Neural cell (in vitro differentiated cells): Measurements from ENCODE around the gene SUFU. TPM values are rescaled to one million over a fixed set of nuclear protein-coding genes. Genes with fewer than 3 reads are reported as not detected.
"Not testable (repeated sequence)": the region's sequence is repeated elsewhere in the genome, so short reads cannot be mapped to it uniquely, and the experiment has no call there.

ENCODE experiments used
- H2AFZ ChIP-seq: fragments of 200-600, 300-800 bp; sonication (generic), shearing (Covaris generic); 2 replicates; pipeline ENCODE4 v1.6.0; 2014; ENCODE audit warnings: low read depth, mild to moderate bottlenecking, antibody characterized with exemption, low read length, moderate library complexity
- H3F3A ChIP-seq: fragments of 200-600 bp; shearing (Covaris generic); 2 replicates; pipeline ENCODE4 v1.6.1; 2016; ENCODE audit warnings: mild to moderate bottlenecking, moderate library complexity, mixed read lengths, antibody characterized with exemption, low read length; ENCODE audit not compliant: insufficient read depth, poor library complexity, severe bottlenecking
- H3K27ac ChIP-seq: fragments of 200-600, 300-800 bp; sonication (generic), shearing (Covaris generic); 2 replicates; pipeline ENCODE4 v1.5.1; 2014; ENCODE audit warnings: mild to moderate bottlenecking, low read length, moderate library complexity
- H3K27me3 ChIP-seq: fragments of 300-800, 200-600 bp; sonication (generic), shearing (Covaris generic); 2 replicates; pipeline ENCODE4 v1.6.0; 2014; ENCODE audit warnings: mild to moderate bottlenecking, low read depth, low read length, moderate library complexity; ENCODE audit not compliant: insufficient read depth
- H3K36me3 ChIP-seq: fragments of 300-800, 200-600 bp; sonication (generic), shearing (Covaris generic); 2 replicates; pipeline ENCODE4 v1.5.1; 2014; ENCODE audit warnings: mild to moderate bottlenecking, antibody characterized with exemption, low read length, moderate library complexity; ENCODE audit not compliant: insufficient read depth
- H3K4me2 ChIP-seq: fragments of 300-800, 200-600 bp; sonication (generic), shearing (Covaris generic); 2 replicates; pipeline ENCODE4 v1.6.0; 2014; ENCODE audit warnings: mild to moderate bottlenecking, low read length
- H3K4me3 ChIP-seq: fragments of 300-800, 200-600 bp; sonication (generic), shearing (Covaris generic); 2 replicates; pipeline ENCODE4 v1.5.1; 2014; ENCODE audit warnings: mild to moderate bottlenecking, low read length, moderate library complexity
- H3K79me2 ChIP-seq: fragments of 200-600 bp; shearing (Covaris generic); replicated peaks from 2 replicates; pipeline ENCODE4 v1.6.0; 2014; ENCODE audit warnings: mild to moderate bottlenecking, low read length, moderate library complexity; ENCODE audit not compliant: insufficient read depth
- H3K9ac ChIP-seq: fragments of 300-800, 200-600 bp; sonication (generic), shearing (Covaris generic); 2 replicates; pipeline ENCODE4 v1.6.1; 2016; ENCODE audit warnings: mild to moderate bottlenecking, low read length, mixed read lengths
- H3K9me2 ChIP-seq: fragments of 200-600 bp; shearing (Covaris generic); 2 replicates; pipeline ENCODE4 v1.6.1; 2016; ENCODE audit warnings: mild to moderate bottlenecking, low read length, mixed read lengths; ENCODE audit not compliant: insufficient read depth
- H3K9me3 ChIP-seq: fragments of 200-600, 300-800 bp; sonication (generic), shearing (Covaris generic); 2 replicates; pipeline ENCODE4 v1.6.1; 2016; ENCODE audit warnings: mild to moderate bottlenecking, mixed run types, low read length, moderate library complexity, mixed read lengths
- H4K20me1 ChIP-seq: fragments of 200-600 bp; shearing (Covaris generic); 2 replicates; pipeline ENCODE4 v1.6.1; 2016; ENCODE audit warnings: mild to moderate bottlenecking, mixed run types; ENCODE audit not compliant: insufficient read depth
- EZH2 ChIP-seq: fragments of 200-600, 300-800 bp; shearing (Covaris generic), sonication (generic); IDR thresholded peaks from 2 replicates; pipeline ENCODE4 v1.6.1; 2014; ENCODE audit warnings: antibody characterized with exemption, low read length, borderline replicate concordance, mild to moderate bottlenecking; ENCODE audit not compliant: insufficient read depth, poor library complexity, severe bottlenecking
- MXI1 ChIP-seq: fragments of 450-650 bp; conservative IDR thresholded peaks from 2 replicates; pipeline ENCODE4 v1.6.1; 2014; ENCODE audit warnings: antibody characterized with exemption, mild to moderate bottlenecking; ENCODE audit not compliant: poor library complexity, severe bottlenecking
- RAD21 ChIP-seq: fragments of 450-650 bp; conservative IDR thresholded peaks from 2 replicates; pipeline ENCODE4 v1.6.1; 2014; ENCODE audit warnings: antibody characterized with exemption, mild to moderate bottlenecking, moderate library complexity
- SMC3 ChIP-seq: fragments of 450-650 bp; conservative IDR thresholded peaks from 2 replicates; pipeline ENCODE4 v1.6.1; 2014; ENCODE audit warnings: antibody characterized with exemption, mild to moderate bottlenecking, moderate library complexity; ENCODE audit not compliant: poor library complexity
- polyA plus RNA-seq: library from polyadenylated mRNA; depleted of rRNA; stranded (reverse); fragments of >200 nt; gene quantifications from 2 replicates; pipeline ENCODE4 v1.2.3, GENCODE V29; 2014
- TF ChIP-seq, protein P1 (sequence below): IDR thresholded peaks from 2 replicates; pipeline ENCODE4 v1.6.1; 2012; ENCODE audit warnings: borderline replicate concordance
- TF ChIP-seq, protein P2 (sequence below): fragments of 450-650 bp; IDR thresholded peaks from 2 replicates; pipeline ENCODE4 v1.5.1; 2014; ENCODE audit warnings: antibody characterized with exemption, mild to moderate bottlenecking, moderate library complexity; ENCODE audit not compliant: poor library complexity, severe bottlenecking

Gene SUFU
- polyA plus RNA-seq, 1 donor from 2014 or later: 4.8 TPM

DNA sequence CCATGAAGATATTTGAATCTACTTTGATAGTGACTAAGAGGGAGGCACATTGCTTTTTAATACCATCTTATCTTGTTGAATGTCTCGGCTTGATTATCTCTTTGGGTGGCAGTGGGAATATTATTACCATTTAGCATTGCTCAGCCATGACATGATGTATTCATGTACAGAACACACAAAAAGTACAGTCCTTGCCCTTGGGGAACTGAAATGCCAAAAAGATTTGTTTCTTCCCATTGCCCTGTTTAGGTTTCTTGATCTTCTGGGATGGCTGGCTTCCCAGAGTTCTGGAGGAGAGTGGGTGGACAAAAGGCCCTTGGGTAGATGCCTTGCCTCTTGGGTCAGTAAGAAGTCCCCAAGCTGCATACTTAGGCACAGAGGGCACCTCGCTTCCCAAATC, 23.8 kb downstream of the SUFU start:
- no peaks in the 10 kb centered on the region for H4K20me1 ChIP-seq
- peaks cover 8% of the 10 kb centered on the region for H3K79me2 ChIP-seq
- TF ChIP-seq, protein P1, sequence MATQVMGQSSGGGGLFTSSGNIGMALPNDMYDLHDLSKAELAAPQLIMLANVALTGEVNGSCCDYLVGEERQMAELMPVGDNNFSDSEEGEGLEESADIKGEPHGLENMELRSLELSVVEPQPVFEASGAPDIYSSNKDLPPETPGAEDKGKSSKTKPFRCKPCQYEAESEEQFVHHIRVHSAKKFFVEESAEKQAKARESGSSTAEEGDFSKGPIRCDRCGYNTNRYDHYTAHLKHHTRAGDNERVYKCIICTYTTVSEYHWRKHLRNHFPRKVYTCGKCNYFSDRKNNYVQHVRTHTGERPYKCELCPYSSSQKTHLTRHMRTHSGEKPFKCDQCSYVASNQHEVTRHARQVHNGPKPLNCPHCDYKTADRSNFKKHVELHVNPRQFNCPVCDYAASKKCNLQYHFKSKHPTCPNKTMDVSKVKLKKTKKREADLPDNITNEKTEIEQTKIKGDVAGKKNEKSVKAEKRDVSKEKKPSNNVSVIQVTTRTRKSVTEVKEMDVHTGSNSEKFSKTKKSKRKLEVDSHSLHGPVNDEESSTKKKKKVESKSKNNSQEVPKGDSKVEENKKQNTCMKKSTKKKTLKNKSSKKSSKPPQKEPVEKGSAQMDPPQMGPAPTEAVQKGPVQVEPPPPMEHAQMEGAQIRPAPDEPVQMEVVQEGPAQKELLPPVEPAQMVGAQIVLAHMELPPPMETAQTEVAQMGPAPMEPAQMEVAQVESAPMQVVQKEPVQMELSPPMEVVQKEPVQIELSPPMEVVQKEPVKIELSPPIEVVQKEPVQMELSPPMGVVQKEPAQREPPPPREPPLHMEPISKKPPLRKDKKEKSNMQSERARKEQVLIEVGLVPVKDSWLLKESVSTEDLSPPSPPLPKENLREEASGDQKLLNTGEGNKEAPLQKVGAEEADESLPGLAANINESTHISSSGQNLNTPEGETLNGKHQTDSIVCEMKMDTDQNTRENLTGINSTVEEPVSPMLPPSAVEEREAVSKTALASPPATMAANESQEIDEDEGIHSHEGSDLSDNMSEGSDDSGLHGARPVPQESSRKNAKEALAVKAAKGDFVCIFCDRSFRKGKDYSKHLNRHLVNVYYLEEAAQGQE: no peak
- TF ChIP-seq EZH2: no peak
- H3K27me3 ChIP-seq: no peaks in the 10 kb centered on the region
- no peak overlapping the region for H3K9ac ChIP-seq
- no peak overlapping the region for H2AFZ ChIP-seq
- no peak overlapping the region for H3K27ac ChIP-seq
- no peaks in the 10 kb centered on the region for H3K9me3 ChIP-seq
- no peaks in the 10 kb centered on the region for H3K36me3 ChIP-seq
- no peak overlapping the region for H3K4me2 ChIP-seq
- no peaks in the 10 kb centered on the region for H3F3A ChIP-seq
- no peak overlapping the region for H3K4me3 ChIP-seq
- no peaks in the 10 kb centered on the region for H3K9me2 ChIP-seq

DNA sequence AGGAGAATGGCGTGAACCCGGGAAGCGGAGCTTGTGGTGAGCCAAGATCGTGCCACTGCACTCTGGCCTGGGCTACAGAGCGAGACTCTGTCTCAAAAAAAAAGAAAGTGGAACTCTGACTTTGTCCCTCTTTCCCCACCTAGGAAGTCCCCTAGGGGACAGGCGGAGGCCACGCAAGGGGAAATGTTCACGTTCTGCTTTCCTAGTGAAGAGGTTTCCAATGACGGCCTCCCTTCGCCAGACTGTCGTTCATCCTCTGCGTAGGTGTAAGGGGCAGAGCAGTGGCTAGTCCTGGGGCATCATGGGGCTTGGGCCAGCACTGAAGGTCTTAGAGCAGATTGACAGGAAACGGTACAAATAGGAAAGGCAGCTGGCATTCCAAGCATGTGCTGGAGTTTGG, 30.6 kb downstream of the SUFU start:
- no peak overlapping the region for H3K27ac ChIP-seq
- no peaks in the 10 kb centered on the region for H3K27me3 ChIP-seq
- no peak overlapping the region for H3K4me2 ChIP-seq
- H2AFZ ChIP-seq: no peak overlapping the region
- H3K9me3 ChIP-seq: no peaks in the 10 kb centered on the region
- no peak for TF ChIP-seq RAD21
- TF ChIP-seq, protein P2, sequence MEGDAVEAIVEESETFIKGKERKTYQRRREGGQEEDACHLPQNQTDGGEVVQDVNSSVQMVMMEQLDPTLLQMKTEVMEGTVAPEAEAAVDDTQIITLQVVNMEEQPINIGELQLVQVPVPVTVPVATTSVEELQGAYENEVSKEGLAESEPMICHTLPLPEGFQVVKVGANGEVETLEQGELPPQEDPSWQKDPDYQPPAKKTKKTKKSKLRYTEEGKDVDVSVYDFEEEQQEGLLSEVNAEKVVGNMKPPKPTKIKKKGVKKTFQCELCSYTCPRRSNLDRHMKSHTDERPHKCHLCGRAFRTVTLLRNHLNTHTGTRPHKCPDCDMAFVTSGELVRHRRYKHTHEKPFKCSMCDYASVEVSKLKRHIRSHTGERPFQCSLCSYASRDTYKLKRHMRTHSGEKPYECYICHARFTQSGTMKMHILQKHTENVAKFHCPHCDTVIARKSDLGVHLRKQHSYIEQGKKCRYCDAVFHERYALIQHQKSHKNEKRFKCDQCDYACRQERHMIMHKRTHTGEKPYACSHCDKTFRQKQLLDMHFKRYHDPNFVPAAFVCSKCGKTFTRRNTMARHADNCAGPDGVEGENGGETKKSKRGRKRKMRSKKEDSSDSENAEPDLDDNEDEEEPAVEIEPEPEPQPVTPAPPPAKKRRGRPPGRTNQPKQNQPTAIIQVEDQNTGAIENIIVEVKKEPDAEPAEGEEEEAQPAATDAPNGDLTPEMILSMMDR: no peak
- no peak for TF ChIP-seq SMC3
- no peak for TF ChIP-seq MXI1
- H3K4me3 ChIP-seq: no peak overlapping the region
- H3K9me2 ChIP-seq: no peaks in the 10 kb centered on the region
- no peaks in the 10 kb centered on the region for H3F3A ChIP-seq
- H3K9ac ChIP-seq: no peak overlapping the region
- no peaks in the 10 kb centered on the region for H4K20me1 ChIP-seq
- H3K36me3 ChIP-seq: no peaks in the 10 kb centered on the region
- H3K79me2 ChIP-seq: peaks cover 4% of the 10 kb centered on the region

DNA sequence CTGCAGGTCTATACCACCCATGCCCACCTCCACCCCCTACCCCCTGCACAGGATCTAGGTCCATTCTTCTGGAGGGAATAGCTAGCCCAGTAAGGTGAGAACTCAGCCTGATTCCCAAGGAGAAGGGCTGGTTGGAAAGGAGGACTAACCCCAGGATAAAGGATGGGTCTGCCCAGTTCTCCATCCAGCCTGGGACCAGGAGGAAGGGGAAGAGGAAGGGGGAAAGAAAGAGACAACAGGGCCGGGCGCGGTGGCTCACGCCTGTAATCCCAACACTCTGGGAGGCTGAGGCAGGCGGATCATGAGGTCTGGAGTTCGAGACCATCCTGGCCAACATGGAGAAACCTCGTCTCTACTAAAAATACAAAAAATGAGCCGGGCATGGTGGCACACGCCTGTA, 31.2 kb downstream of the SUFU start:
- not testable (repeated sequence) for H3K4me2 ChIP-seq, H3K36me3 ChIP-seq, H2AFZ ChIP-seq, H3K9me3 ChIP-seq, H3K9me2 ChIP-seq, H3K27me3 ChIP-seq, H3K79me2 ChIP-seq, H3K27ac ChIP-seq, H3F3A ChIP-seq, H4K20me1 ChIP-seq, H3K4me3 ChIP-seq, H3K9ac ChIP-seq
